IPS-18a (cell line): ENCODE results near the gene AGXT2.

Experiments used
- H3K27ac ChIP-seq: one replicate; pipeline ENCODE4 v1.5.1; 2013; ENCODE audit warnings: low read length
- H3K27me3 ChIP-seq: one replicate; pipeline ENCODE4 v1.6.1; 2013; ENCODE audit warnings: mild to moderate bottlenecking, low read length; ENCODE audit not compliant: control insufficient read depth, insufficient read depth
- H3K36me3 ChIP-seq: one replicate; pipeline ENCODE4 v1.6.1; 2013; ENCODE audit warnings: low read depth, low read length; ENCODE audit not compliant: control insufficient read depth
- H3K4me1 ChIP-seq: one replicate; pipeline ENCODE4 v1.6.1; 2013; ENCODE audit warnings: low read depth, low read length; ENCODE audit not compliant: control insufficient read depth
- H3K4me3 ChIP-seq: one replicate; pipeline ENCODE4 v1.5.1; 2013; ENCODE audit warnings: low read length
- H3K9ac ChIP-seq: one replicate; pipeline ENCODE4 v1.6.1; 2013; ENCODE audit warnings: mild to moderate bottlenecking, low read length, moderate library complexity
- H3K9me3 ChIP-seq: one replicate; pipeline ENCODE4 v1.6.1; 2013; ENCODE audit warnings: low read depth, low read length; ENCODE audit not compliant: control insufficient read depth

The AGXT2 gene

GRCh38 chr5:34957857-34958690 is 89.7 kb downstream of the AGXT2 start:
- no peak overlapping the region for H3K9ac ChIP-seq
- no peaks in the 10 kb centered on the region for H3K4me1 ChIP-seq
- no peak overlapping the region for H3K27ac ChIP-seq

DNA sequence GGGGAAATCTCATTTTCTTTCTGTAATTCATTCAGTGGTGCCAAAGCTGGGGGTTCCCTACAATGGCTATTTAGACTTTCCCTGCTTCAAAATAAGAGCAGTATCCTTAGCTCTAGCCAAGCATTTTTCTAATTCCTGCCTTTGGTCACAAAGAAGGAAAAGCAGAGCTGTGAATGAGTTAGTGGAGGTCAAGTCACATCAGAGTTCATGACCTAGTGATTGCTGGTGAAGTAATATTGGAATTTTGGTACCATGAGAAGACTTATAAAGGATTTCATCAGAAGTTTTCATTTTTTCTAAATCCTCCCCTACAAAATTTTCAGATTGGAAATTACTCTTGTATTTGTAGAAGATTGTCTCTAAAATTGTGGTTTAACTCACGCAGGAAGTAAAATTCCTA is 90.4 kb downstream of the AGXT2 start:
- no peak overlapping the region for H3K4me3 ChIP-seq
- H3K4me1 ChIP-seq = no peaks in the 10 kb centered on the region
- H3K9ac ChIP-seq = no peak overlapping the region
- peaks cover 21% of the 10 kb centered on the region for H3K36me3 ChIP-seq
- no peak overlapping the region for H3K27ac ChIP-seq
- no peaks in the 10 kb centered on the region for H3K9me3 ChIP-seq
- no peaks in the 10 kb centered on the region for H3K27me3 ChIP-seq

More at GRCh38 chr5:34957857-34958690, 89.7 kb downstream of the AGXT2 start:
- H3K27me3 ChIP-seq = no peaks in the 10 kb centered on the region
- H3K4me3 ChIP-seq = no peak overlapping the region
- no peaks in the 10 kb centered on the region for H3K9me3 ChIP-seq
- H3K36me3 ChIP-seq = peaks cover 19% of the 10 kb centered on the region
